ENCODE data around the gene NUP93. TPM values are rescaled to one million over a fixed set of nuclear protein-coding genes. Genes with fewer than 3 reads are reported as not detected.

NUP93 gene
- polyA plus RNA-seq, 1 of the 3 experiments (the other 2 are of a cell fraction) = 43.1 TPM

DNA sequence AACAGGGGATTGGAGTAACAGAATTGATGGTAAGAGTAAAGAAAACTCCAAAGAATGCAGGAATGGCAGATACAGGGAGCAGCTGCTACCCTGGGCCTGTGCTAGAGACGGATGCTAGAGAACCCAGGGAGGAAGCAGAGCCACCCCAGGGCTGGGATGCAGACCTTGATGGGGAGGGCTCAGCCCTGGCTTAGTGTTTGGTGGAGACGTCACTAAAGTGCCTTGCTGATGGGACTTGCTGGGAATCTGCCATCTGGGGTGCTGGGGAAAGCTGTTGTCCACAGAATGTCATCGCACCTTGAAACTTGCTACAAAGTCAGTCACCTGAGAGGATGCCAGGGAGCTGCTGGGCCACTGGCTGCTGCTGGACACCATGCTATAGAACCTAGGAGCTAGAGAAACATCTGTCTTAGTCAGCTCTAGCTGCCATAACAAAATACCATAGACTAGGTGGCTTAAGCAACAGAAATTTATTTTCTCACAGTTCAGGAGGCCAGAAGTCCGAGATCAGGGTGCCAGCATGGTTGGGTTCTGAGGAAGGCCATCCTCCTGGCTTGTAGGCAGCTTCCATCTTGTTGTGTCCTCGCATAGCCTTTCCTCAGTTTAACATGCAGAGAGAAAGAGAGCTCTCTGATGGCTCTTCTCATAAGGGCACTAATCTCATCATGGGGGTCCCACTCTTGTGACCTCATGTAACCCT lies 32.3 kb upstream of the NUP93 start:
- TF ChIP-seq RXRA (IDR thresholded peaks at IDR 0.05; ENCODE audit: borderline replicate concordance, low read depth) (no peak), EP300 (IDR thresholded peaks at IDR 0.05; ENCODE audit: borderline replicate concordance in 1 of 2, low read depth in 1 of 2, low read length in 1 of 2) (no peak), TEAD4 (IDR thresholded peaks at IDR 0.05; ENCODE audit: borderline replicate concordance, insufficient read depth) (no peak), CHD2 (IDR thresholded peaks at IDR 0.05; ENCODE audit: low read length, partially characterized antibody) (no peak), FOXJ3 (CRISPR knock-in tag; IDR thresholded peaks at IDR 0.05) (no peak), MEF2A (IDR thresholded peaks at IDR 0.05; ENCODE audit: borderline replicate concordance, low read depth) (no peak), FOXM1 (IDR thresholded peaks at IDR 0.05; ENCODE audit: low read depth) (no peak), TAF1 (IDR thresholded peaks at IDR 0.05; ENCODE audit: borderline replicate concordance, low read depth, low read length) (no peak), YY1 (IDR thresholded peaks at IDR 0.05; ENCODE audit: low read depth) (no peak), SIN3A (IDR thresholded peaks at IDR 0.05; ENCODE audit: borderline replicate concordance, low read depth, low read length) (no peak), GATA2 (CRISPR knock-in tag; IDR thresholded peaks at IDR 0.05) (no peak), GABPA (IDR thresholded peaks at IDR 0.05; ENCODE audit: low read depth) (no peak), RFX5 (IDR thresholded peaks at IDR 0.05; ENCODE audit: low read length) (no peak), NFIC (IDR thresholded peaks at IDR 0.05; ENCODE audit: borderline replicate concordance) (no peak)
- TF ChIP-seq, protein P1, sequence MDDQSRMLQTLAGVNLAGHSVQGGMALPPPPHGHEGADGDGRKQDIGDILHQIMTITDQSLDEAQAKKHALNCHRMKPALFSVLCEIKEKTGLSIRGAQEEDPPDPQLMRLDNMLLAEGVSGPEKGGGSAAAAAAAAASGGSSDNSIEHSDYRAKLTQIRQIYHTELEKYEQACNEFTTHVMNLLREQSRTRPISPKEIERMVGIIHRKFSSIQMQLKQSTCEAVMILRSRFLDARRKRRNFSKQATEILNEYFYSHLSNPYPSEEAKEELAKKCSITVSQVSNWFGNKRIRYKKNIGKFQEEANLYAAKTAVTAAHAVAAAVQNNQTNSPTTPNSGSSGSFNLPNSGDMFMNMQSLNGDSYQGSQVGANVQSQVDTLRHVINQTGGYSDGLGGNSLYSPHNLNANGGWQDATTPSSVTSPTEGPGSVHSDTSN (IDR thresholded peaks at IDR 0.05) = no peak
- TF ChIP-seq, protein P2, sequence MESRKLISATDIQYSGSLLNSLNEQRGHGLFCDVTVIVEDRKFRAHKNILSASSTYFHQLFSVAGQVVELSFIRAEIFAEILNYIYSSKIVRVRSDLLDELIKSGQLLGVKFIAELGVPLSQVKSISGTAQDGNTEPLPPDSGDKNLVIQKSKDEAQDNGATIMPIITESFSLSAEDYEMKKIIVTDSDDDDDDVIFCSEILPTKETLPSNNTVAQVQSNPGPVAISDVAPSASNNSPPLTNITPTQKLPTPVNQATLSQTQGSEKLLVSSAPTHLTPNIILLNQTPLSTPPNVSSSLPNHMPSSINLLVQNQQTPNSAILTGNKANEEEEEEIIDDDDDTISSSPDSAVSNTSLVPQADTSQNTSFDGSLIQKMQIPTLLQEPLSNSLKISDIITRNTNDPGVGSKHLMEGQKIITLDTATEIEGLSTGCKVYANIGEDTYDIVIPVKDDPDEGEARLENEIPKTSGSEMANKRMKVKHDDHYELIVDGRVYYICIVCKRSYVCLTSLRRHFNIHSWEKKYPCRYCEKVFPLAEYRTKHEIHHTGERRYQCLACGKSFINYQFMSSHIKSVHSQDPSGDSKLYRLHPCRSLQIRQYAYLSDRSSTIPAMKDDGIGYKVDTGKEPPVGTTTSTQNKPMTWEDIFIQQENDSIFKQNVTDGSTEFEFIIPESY (IDR thresholded peaks at IDR 0.05; ENCODE audit: borderline replicate concordance, low read depth) = no peak
- TF ChIP-seq, protein P3, sequence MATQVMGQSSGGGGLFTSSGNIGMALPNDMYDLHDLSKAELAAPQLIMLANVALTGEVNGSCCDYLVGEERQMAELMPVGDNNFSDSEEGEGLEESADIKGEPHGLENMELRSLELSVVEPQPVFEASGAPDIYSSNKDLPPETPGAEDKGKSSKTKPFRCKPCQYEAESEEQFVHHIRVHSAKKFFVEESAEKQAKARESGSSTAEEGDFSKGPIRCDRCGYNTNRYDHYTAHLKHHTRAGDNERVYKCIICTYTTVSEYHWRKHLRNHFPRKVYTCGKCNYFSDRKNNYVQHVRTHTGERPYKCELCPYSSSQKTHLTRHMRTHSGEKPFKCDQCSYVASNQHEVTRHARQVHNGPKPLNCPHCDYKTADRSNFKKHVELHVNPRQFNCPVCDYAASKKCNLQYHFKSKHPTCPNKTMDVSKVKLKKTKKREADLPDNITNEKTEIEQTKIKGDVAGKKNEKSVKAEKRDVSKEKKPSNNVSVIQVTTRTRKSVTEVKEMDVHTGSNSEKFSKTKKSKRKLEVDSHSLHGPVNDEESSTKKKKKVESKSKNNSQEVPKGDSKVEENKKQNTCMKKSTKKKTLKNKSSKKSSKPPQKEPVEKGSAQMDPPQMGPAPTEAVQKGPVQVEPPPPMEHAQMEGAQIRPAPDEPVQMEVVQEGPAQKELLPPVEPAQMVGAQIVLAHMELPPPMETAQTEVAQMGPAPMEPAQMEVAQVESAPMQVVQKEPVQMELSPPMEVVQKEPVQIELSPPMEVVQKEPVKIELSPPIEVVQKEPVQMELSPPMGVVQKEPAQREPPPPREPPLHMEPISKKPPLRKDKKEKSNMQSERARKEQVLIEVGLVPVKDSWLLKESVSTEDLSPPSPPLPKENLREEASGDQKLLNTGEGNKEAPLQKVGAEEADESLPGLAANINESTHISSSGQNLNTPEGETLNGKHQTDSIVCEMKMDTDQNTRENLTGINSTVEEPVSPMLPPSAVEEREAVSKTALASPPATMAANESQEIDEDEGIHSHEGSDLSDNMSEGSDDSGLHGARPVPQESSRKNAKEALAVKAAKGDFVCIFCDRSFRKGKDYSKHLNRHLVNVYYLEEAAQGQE (IDR thresholded peaks at IDR 0.05; ENCODE audit: low read depth, low read length) = no peak
- TF ChIP-seq, protein P4, sequence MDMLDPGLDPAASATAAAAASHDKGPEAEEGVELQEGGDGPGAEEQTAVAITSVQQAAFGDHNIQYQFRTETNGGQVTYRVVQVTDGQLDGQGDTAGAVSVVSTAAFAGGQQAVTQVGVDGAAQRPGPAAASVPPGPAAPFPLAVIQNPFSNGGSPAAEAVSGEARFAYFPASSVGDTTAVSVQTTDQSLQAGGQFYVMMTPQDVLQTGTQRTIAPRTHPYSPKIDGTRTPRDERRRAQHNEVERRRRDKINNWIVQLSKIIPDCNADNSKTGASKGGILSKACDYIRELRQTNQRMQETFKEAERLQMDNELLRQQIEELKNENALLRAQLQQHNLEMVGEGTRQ (IDR thresholded peaks at IDR 0.05; ENCODE audit: borderline replicate concordance, low read depth, low read length) = no peak
- TF ChIP-seq, protein P5, sequence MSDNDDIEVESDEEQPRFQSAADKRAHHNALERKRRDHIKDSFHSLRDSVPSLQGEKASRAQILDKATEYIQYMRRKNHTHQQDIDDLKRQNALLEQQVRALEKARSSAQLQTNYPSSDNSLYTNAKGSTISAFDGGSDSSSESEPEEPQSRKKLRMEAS (IDR thresholded peaks at IDR 0.05; ENCODE audit: low read depth) = no peak
- Histone ChIP-seq H4K20me1 (ENCODE audit: insufficient read depth) (no peaks in the 10 kb centered on the region), H2AFZ (ENCODE audit: low read depth) (no peak overlapping the region), H3K9ac (no peak overlapping the region), H3K27ac (ENCODE audit: low read depth in 2 of 2, low read length in 1 of 2) (no peak overlapping the region), H3K9me2 (no peaks in the 10 kb centered on the region), H3F3A (replicated peaks; ENCODE audit: insufficient read depth) (no peaks in the 10 kb centered on the region), H3K79me2 (ENCODE audit: insufficient read depth) (no peaks in the 10 kb centered on the region), H3K4me1 (ENCODE audit: control insufficient read depth in 1 of 2, insufficient read depth in 2 of 2, low read depth in 1 of 2, low read length in 1 of 2) (no peaks in the 10 kb centered on the region; a peak in 1 of 4 replicates), H3K9me3 (no peaks in the 10 kb centered on the region), H3K27me3 (ENCODE audit: insufficient read depth) (no peaks in the 10 kb centered on the region), H3K4me3 (ENCODE audit: low read depth in 2 of 2, low read length in 1 of 2) (no peak overlapping the region), H3K36me3 (replicated peaks in 1 of 2; ENCODE audit: control insufficient read depth in 1 of 2, insufficient read depth in 2 of 2, low read length in 1 of 2) (no peaks in the 10 kb centered on the region), H3K4me2 (no peak overlapping the region)
- POLR2A ChIA-PET = no interaction called here
- DNase-seq = no peak
- WGBS (ENCODE audit: low lambda C conversion rate) = 46% methylated on average over 3 of the region's 5 CpGs
- CTCF ChIA-PET = interaction anchor here (0.9 to 1.8 kb wide), 4 partner anchors 13 to 121 kb away, joined by 3 to 6 read pairs (median 4); no protein-coding TSS in a partner anchor
